DMS153 treated with DMSO at 0.1 percent for 48 hours (cell line): ENCODE results near the gene EIF3I.
"Not testable (repeated sequence)": the region's sequence is repeated elsewhere in the genome, so short reads cannot be mapped to it uniquely, and the experiment has no call there.

Source experiments
- DNase-seq: peaks from one replicate; lab custom pipeline; 2025; ENCODE audit not compliant: unreplicated experiment; lab: John Stamatoyannopoulos, UW

The EIF3I gene

DNA sequence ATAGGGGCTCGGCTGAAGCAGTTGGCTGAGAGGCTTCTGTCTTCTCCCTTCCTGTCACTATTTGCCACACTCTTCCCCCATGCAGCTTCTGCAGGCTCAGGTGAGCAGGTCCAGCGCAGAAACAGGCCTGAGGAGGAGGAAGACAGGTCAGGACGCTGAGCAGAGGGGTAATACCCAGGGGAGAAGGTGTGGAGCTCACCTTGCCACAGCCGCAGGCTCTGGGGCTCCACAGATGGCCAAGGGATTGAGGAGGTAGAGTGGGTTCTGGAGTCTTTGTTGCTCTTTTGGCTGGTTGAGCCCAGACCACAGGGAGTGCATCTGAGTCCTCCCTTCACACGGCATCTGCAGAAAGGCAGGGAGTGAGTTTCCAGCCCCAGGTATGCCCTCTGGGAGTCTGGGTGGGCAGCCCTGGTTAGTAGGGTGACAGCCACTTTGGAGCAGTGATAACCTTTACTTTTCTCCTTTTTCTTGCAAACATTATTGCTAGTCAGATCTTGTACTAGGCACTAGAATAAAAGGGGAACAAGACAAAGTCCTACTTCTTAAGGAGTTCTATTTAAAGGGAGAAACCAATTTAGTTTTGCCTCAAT lies 9.7 kb downstream of the EIF3I start:
- no peak for DNase-seq

DNA sequence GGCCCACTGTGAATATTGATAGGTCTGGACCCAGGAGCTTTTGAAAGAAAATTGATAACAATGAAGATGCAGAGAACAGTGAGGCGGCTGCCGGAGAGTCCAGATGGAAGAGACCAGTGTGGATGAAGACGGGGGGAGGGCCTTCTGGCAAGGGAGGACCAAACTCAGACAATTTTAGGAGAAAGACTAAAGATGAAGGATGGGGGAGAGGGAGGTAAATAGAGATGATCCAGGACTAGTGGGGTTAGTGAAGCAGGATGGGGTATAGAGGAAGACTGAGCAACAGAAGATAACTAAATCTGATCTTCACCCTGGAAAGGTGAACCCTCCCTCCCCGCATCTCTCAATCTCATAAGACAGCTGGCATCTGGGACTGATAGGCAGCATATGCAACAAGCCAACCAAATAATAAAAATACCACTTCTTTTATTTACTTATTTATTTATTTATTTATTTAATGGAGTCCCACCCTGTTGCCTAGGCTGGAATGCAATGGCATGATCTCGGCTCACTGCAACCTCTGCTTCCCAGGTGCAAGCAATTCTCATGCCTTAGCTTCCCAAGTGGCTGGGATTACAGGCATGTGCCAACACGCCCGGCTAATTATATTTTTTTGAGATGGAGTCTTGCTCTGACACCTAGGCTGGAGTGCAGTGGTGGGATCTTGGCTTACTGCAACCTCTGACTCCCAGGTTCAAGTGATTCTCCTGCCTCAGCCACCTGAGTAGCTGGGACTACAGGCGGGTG lies 10.5 kb downstream of the EIF3I start:
- DNase-seq, result no peak

DNA sequence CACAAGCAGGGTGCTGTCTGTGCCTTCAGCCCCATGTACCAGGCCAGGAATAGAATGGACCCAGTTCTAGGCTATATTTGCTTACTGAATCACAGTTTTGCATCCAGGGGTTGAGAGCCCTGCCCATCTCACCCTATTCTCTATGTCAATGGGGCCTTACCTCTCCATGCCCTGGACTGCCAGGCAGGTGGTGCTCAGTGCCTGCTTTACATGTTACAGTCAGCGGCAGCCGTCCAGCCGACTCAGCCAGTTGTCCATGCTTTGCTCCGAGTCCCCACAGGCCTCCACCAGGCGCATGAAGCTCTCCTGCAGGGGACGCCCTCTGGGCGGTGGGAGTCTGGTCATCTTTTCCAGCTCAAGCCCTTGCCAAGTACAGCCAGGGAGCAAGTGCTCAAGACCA lies 12.6 kb downstream of the EIF3I start:
- no peak for DNase-seq

DNA sequence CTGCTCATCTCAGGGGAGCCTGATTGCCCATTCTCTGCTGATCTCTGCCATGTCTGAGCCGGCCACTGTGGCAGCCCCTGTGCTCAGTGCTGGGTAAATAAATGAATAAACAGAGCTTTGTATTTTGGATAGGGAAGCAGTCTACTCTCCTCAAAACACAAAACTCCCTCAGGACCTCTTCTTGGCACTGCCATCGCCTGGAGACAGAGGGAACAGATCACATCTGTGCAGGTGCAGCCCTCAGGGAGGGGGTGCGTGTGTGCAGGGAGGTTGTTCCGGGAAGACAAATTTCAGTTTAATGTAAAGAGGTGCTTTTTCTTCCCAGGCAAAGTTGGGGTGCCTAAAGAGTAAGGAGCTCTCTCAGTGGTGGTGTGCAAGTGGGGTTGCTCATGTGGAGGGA lies 17.1 kb downstream of the EIF3I start:
- DNase-seq, result peak; percentile 80

DNA sequence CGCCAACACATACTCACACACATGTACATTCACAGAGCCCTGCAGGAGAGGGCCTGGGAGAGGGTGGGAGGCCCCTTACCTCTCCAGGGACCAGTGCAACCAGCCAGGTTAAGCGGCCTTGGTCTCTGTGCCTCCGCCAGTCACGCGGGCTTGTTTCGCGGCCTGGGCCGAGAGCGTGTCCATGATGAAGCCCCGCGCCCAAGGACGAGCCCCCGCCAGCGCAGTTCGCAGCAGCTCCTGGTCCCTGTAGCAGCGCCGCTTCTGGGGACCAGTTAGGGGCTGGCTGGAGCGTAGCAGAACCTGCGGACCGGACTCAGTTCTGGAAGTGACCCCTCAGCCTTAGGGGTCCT lies 17.6 kb downstream of the EIF3I start:
- DNase-seq, result peak; percentile 80

DNA sequence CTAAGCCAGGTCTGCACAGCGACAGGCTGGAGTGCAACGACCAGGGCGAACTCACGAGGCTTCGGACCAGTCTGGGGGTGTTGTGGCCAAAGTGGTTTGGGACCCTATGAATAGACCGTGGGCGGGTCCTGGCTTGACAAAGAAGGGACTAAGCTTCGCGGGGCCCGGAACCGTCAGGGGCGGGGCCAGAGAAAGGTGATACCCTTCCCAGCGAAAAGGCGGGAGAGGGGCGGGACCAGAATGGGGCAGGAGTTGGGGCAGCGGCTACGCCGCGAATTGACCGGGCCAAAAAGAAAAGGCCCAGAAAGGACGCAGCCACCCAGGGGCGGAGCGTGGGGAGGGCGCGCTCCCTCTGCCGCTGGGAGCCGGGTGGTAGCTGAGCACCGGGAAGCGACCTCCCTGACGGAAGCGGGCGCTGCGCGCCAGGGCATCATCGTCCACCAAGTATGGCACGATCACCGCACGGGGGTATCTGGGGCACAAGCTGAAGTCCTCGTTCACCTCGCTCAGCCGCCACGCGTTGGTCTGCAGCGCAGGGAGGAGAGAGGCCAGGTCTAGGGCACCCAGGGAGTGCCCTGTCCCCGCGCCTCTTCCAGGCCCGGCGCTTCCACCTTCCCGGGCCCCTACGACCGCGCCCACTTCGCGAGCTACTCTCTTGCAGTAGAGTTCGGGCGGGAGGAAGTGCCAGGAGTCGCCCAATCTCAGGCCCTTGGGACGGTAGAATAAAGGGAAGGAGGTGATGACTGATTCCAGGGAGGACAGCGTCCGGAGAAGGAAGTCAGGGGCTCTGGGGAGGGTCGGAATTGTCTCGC lies 18.1 kb downstream of the EIF3I start:
- DNase-seq, result peak; percentile 99

DNA sequence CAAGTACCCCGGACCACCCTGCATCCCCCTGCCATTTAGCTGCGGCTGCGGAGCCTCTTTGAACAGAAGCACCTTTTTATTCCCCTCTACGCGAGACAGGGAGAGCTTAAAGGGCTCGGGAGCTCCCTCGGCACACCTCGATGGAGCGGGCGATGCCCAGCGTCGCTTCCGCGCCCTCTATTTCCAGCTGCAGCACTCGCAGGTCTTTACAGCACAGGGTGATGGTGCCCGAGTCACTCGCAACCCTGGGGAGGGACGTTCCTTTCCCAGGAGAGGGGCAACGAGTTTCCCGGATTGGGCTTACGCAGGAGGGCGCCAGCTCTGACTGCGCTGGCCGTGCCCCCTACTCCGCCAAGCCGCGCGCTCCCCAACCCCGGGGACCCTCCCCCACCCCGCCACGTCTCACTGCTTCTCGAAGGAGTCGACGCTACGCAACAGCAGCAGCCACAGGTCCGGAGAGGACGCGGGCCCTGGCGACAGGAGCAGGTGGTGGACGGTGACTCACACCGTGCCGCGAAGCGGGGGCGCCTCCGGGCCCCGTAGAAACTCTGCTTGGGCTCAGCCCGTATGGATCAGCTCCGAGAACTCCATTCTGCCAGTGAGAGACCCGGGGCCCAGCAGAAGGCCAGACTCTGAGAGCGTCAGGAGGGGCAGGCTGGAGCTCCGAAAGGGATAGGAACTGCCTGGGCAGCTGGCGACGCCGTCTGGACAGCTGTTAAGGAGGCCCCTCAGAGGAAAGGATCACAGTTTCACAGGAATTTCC lies 19.0 kb downstream of the EIF3I start:
- DNase-seq, result peak; percentile 88

DNA sequence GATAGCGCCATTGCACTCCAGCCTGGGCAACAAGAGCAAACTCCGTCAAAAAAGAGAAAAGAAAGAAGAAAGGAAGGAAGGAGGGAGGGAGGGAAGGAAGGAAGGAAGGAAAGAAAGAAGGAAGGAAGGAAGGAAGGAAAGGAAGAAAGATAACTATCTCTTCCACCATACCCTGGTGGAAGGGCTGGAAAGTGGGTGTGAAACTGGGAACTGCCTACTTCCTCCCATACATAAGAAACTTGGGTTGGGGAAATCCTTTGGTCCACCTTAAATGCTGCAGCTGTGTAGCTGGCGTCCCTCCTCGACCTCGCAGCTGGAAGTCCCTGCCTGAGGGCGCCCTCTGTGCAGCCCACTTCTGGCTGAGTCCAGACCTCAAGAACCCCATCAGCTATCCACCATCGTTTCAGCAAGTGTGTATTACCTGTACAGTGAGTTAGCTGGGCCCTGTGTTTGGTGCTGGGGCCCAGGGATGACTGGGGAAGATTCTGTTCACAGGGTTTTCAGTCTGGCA lies 20.2 kb downstream of the EIF3I start:
- no peak for DNase-seq

DNA sequence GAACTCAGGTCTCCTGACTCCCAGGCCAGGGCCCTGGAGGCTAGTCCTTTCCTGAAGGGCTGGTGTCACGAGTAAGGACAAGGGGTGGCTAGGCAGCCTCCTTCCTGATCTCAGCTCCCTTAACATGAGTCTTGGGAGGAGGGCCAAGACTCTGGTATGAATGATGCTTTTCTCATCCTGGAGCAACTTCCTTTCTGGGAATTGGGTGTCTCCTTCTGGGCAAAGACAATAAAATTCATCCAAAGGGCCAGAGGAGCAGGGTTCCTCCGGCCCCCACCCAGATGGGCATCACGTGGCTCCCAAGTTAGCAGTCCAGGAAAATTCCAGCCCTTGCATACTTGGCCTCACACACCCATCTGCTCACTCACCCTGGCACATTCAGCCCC lies 24.7 kb downstream of the EIF3I start, which contains the start of gene FAM167B:
Gene FAM167B (plus strand): TSS at position 335 of the 386 bp plus-strand sequence. CDS start 200 bp downstream, outside the sequence.
- DNase-seq, result no peak

DNA sequence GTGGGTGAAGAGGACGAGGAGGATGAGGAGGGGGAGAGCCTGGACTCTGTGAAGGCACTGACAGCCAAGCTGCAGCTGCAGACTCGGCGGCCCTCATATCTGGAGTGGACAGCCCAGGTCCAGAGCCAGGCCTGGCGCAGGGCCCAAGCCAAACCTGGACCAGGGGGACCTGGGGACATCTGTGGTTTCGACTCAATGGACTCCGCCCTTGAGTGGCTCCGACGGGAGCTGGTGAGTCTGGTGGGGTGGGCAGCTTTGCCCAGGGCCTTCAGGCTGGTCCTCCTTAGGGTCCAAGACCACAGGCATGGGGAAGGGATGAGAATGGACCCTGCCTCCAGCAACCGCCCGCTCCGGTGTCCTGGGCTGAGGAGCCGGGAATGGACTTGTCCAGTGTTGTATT lies 25.2 kb downstream of the EIF3I start:
- no peak for DNase-seq

DNA sequence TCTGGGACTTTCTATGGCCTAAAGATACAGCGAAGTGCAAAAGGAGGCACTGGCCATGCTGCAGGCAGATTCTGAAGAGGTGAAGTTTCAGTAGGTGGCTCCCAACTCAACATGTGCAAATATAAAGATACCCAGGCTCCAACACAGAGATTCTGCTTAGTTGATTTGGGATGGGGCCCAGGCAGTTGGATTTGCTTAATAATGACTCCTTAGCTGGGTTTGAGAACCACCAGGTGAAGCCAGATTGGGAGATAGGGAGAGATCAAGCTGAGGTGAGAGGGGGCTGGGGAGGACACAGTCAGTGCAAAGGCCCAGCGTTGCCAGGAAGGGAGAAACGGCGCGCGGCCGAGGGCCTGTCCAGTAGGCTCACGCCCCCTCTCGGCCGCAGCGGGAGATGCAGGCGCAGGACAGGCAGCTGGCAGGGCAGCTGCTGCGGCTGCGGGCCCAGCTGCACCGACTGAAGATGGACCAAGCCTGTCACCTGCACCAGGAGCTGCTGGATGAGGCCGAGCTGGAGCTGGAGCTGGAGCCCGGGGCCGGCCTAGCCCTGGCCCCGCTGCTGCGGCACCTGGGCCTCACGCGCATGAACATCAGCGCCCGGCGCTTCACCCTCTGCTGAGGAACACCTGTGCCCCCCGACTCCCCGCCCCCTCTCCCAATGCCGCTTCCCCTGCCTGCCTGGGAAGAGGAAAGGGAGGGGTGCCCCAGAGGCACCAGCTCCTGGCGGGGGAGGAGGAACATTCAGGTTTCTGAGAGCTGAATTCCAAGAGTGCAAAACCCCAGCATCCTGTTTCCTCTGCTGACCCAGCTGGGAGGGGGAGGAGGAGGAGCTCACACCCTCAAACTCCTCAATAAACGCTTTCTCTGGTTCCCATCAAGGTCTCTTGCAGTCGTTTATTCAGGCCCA lies 26.0 kb downstream of the EIF3I start:
- peak; percentile 93 for DNase-seq

DNA sequence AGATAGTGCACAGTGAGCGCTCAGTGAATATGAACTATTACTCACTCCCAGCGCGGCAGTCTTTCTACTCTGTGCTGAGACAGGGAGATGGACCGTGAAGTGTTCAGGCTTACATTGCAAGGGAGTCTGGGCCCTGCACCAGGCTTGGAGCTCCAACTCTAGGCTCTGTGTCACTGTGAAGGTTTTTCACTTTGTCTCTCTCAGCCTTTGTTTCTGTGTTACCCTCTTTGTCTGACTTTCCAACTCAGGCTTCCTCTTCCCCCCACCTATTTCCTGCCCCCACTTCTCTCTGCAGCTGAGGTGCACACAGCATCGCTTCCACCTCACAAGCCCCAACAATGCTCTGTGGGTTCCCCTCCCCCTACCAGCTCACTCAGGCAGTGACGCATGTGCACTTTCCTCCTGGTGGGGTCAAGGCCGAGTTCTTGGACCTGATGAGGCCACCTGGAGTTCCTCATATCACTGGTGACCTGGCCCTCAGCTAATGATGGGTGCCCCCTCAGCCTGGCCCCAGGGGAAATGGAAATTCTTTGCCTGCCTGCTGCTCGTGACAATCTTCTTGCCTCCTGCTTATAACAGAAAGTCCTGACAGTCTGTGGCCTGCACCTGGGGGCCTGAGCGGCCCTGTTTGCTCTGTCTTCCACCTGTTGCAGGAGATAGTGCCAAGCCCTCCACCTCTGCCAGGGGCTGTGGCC lies 27.8 kb downstream of the EIF3I start:
- no peak for DNase-seq

DNA sequence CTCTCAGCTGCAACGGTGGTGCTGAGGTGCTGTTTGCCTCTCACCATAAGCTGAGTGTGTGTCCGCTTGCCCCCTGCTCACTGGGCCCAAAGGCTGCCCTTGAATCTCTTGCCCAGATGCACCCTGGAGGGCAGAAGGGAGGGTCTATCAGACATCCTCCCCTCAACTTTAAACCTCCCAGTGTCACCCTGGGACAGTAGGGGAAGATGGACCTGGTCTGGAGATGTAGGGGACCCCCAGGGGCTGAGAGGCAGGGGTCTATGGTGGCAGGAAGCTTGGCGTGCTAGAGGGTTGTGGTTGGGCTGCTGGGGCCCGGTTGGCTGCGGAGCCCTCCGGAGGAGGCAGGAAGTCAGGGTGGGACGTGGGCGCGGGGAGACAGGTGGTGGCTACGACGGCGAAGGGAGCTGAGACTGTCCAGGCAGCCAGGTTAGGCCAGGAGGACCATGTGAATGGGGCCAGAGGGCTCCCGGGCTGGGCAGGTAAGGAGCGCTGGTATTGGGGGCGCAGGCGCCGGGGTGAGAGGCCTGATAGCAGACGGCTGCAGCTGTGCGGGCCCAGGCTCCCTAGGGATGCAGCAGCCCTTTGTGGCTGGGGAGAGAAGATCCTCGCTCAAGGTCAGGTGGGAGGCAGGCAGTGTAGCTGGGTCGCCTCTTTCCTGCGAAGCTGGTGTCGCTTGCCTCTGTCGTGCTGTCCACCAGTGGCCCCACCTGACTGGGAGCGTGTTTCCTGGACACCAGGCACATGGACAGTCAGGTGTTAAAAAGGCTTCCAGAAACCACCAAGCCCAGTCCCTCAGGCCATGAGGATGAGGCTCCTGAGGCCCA lies 28.9 kb downstream of the EIF3I start, which contains the start of gene LCK:
Gene LCK (plus strand): TSS at position 373 of the 824 bp plus-strand sequence. CDS start 23,065 bp downstream, outside the sequence.
- no peak for DNase-seq

DNA sequence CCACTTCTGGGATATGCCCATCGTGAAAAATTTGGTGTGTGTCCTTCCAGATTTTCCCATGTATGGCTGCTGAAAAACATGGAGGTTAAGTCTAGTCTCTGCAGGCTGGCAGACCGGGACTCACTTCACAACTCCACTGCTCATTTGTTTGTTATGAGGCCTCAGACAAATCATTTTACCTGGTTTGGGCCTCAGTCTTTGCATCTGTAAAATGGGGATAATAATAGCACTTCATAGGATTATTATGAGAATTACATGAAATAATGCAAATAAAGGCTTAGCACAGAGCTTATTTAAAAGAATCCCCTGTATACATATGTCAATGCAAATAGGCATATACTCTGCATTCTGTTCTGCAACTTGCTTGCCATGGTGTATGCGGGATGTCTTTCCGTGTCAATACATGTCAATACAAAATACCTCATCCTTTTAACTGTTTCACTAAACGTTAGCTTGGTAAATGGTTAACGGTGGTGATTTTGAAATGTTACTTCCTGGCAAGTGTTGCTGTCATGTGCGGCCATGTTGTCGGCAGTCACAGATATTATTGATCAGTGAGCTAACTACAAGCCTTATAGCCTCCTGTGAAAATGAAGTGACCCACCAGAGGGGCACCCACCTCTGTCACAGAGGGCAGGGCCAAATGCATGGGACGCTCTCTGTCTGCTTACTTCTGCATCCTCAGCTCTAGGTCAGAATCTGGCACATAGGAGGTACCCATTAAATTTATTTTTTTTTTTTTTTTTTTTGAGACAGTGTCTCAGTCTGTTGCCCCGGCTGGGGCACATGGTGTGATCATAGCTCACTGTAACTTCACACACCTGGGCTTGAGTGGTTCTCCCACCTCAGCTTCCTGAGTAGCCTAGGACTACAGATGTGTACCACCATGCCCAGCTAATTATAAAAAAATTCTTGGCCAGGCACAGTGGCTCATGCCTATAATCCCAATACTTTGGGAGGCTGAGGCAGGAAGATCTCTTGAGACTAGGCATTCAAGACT lies 33.2 kb downstream of the EIF3I start:
- DNase-seq, result no peak

DNA sequence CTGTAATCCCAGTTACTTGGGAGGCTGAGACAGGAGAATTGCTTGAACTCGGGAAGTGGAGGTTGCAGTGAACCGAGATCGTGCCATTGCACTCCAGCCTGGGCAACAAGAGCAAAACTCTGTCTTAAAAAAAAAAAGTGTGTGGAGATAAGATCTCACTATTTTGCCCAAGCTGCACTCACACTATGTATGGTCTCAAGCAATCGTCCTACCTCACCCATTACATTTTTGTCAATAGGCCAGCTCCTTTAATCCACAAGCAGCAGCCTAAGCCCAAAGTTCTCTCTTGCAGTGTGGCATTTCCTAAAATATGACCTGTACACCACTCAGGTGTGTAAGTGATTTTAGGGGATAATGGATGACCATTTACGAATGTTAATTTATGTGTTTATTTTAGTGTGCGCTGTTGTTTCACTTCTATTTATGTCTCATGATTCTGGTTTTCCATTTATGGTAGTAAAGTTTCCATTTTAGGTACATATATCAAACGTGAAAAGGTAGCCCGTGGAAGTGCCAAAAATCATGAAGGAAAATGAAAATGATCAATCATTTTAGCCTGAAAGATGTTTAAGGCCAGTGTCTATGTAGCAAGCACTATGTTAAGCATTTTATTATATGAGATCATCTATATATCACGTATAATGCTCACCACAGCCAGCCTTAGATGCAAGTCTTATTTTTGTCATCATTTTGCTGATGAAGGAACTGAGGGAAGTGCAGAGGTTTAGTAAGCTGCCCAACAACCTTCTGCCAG lies 34.4 kb downstream of the EIF3I start:
- no peak for DNase-seq

DNA sequence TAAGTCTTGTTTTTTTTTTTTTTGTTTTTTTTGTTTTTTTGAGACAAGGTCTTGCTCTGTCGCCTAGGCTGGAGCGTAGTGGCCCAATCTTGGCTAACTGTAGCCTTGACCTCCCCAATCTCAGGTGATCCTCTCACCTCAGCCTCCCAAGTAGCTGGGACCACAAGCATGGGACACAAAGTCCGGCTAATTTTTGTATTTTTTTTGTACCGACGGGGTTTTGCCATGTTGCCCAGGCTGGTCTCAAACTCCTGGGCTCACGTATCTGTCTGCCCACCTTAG lies 35.0 kb downstream of the EIF3I start:
- DNase-seq, result no peak

DNA sequence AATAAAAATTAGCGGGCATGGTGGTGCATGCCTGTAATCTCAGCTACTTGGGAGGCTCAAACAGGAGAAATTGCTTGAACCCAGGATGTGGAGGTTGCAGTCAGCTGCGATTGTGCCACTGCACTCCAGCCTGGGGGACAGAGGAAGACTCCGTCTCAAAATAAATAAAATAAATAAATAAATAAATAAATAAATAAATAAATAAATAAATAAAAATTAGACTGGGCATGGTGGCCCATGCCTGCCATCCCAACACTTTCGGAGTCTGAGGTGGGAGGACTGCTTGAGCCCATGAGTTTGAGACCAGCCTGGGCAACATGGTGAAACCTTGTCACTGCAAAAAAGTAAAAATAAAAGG lies 41.0 kb downstream of the EIF3I start:
- DNase-seq, result not testable (repeated sequence)
